Measurements from ENCODE around the gene ZNF48.

ZNF48 gene

DNA sequence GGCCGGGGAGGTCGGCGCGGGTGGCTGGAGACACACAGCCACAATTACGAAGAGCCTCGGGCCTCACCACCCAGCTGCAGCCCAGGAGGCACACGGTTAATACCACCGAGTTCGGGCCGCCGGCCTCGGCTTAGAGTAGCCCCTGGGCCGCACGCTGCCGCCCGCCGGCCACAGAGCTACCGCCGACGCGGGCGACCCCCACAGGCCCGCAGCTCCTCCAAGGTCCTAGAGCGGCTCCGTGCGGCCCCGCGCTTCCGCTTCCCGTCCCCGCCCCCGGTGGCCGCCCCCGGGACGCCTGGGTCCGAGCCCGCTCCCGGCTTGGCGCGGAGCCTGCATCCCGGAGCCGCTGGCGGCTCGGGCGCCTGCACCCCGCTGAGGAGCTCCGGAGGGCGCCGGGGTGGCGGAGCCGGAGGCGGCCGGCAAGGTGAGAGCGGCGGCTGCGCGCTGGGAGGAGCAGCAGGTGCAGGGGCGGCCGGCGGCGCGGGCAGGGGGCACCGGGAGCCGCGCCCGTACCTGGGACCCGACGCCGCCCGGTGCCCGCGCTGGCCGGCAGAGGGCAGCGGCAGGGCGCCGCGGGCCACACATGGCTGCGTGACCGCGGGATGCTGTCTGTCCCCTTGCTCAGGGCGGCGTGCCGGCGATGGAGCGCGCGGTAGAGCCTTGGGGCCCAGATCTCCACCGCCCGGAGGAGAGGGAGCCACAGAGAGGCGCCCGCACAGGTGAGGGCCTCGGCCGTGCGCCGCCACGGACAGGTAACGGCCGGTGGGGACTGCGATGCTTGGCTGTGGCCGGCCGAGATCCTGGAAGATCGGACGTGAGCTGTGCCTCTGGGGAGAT is at the start of gene ZNF48:
Gene ZNF48, plus strand, starts transcription at position 266 of the 837 bp plus-strand sequence. Its CDS starts 375 bp downstream, at position 641.
- DNase-seq (ENCODE audit: low read depth in 2 of 2): peak; percentile 23 to 67

DNA sequence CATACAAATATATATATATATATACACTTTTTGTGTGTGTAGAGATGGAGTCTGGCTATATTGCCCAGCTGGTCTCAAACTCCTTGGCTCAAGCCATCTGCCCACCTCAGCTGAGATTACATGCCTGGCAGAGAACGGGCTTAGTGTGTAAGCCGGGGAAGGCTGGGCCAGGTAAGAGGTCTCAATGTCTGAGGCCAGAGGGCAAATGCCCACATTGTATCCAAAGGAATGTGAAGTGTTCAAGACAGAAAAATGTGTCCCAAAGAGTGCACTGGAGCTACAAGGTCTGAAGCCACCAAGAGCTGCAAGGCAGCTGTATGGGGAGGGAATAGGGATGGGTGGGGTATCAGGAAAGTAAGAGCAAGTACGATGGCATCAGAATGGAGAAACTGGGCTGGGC is 48.9 kb upstream of the ZNF48 start:
- no peak for DNase-seq (ENCODE audit: low read depth in 2 of 2)

DNA sequence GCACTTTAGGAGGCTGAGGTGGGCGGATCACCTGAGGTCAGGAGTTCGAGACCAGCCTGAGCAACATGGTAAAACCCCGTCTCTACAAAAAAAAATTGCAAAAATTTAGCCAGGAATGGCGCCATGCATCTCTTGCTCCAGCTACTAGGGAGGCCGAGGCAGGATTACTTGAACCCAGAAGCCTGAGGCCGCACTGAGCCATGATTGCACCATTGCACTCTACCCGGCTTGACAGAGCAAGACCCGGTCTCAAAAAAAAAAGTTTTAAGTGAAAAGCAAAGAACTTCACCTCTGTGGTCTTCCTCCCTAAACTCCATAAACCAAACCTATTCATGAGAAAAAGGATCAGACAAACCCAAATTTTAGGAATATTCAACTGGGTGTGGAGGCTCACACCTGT is 47.1 kb upstream of the ZNF48 start:
- DNase-seq (ENCODE audit: low read depth in 2 of 2): no peak

DNA sequence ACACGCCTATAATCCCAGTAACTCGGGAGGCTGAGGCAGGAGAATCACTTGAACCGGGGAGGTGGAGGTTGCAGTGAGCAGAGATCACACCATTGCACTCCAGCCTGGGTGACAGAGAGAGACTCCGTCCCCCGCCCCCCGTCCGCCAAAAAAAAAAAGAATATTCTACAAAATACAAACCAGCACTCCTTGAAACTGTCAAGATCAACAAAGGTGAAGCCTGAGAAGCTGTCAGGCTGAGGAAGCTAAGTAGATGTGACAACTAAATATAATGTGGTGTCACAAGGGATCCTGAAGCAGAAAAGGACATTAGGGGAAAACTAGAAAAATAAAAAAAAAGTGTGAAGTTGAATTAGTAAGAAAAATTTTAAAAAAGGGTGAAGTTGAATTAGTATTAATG is 46.3 kb upstream of the ZNF48 start:
- DNase-seq (ENCODE audit: low read depth in 2 of 2): no peak

DNA sequence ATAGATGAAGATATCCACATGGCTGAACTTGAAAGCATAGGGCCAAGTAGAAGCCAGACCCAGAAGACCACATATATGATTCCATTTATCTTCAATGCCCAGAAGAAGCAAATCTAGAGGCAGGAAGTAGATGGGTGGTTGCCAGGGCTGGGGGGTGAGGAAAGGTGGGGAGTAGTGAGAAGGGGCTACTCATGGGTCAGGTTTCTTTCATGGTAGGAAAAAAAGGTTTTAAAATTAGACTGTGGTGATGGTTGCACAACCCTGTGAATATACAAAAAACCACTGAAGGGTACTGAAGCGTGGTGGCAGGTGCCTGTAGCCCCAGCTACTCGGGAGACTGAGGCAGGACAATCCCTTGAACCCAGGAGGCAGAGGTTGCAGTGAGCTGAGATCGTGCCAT is 45.5 kb upstream of the ZNF48 start:
- DNase-seq (ENCODE audit: low read depth in 2 of 2): no peak

DNA sequence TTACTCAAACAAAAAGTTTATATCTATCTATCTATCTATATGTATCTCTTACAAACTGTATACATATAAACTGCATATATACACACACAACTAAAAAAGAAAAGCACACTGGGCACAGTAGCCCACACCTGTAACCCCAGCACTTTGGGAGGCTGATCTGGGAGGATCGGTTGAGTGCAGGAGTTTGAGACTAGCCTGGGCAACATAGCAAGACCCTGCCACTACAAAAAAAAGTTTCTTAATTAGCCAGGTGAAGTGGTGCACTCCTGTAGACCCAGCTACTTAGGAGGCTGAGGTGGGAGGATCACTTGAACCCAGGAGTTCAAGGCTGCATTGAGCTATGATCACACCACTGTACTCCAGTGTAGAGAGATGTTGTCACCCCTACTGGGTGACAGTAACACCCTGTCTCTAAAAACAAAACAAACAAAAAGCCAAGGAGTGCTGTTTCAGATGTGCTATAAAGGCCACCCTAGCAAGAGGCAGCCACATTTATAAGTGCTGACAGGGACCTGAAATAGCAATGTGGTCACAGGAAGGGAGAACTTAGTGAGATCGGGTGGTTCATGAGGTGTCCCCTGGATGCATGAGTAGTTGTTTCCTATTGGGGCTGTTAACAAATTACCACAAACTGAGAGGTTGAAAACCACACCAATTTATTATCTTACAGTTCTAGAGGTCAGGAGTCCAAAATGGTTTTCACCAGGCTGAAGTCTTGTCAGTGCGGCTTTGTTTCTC is 44.9 kb upstream of the ZNF48 start:
- DNase-seq (ENCODE audit: low read depth in 2 of 2): no peak

DNA sequence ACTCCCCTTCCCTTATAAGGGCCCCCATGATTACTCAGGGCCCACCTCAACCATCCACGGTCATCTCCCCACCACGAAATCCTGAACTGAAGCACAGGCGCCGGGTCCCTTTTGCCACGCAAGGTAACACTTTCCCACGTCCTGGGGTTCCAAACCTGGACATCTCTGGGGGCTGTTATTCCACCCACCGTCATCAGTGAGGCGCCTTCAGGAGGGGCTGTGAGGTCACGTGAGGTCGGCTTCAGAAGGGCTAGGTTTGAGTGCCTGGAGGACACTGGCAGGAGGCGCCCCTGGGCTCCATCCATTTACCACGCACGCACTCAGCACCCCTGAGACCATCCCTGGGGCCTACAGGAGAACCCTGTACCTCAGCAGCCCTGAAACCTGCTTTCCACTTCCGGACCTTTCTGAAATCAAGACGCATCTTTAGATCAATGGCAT is 44.2 kb upstream of the ZNF48 start:
- no peak for DNase-seq (ENCODE audit: low read depth in 2 of 2)

DNA sequence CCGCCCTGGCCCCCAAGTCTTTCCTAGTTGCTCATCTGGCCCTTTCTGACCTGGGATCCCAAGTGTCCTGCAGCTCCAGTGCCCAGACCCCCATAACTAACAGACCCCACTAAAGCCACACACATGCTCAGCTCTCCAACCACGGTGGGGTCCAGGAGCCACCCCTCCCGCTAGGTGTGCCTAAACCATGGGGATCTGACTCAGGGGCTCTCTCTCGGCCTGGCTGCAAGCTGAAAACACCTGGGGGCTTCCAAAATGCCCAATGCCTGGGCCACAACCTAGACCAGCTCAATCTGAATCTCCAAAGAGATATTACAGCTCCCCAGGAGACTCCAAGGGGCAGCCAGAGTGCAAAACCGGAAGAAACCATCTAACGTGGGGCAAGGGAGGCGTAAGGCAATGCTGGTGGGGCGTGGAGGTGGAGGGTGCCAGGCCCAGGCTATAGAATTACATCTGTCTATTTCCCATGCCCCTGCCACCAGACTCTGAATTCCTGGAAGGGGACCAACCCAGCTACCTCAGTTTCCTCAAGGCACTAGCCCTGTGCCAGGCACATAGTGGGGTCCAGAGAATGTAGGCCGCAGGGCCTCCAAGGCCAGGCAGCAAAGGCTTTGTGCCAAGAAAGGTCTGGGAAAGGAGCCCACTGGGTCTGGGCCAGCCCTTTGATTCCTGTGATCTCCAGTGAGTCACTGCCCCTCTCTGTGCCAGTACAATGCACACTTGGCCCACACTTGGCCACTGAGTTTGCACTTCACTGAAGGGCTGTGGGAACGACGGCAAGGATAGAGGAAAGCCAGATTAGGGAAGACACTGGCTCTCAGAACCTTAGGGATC is 43.4 kb upstream of the ZNF48 start:
- no peak for DNase-seq (ENCODE audit: low read depth in 2 of 2)

DNA sequence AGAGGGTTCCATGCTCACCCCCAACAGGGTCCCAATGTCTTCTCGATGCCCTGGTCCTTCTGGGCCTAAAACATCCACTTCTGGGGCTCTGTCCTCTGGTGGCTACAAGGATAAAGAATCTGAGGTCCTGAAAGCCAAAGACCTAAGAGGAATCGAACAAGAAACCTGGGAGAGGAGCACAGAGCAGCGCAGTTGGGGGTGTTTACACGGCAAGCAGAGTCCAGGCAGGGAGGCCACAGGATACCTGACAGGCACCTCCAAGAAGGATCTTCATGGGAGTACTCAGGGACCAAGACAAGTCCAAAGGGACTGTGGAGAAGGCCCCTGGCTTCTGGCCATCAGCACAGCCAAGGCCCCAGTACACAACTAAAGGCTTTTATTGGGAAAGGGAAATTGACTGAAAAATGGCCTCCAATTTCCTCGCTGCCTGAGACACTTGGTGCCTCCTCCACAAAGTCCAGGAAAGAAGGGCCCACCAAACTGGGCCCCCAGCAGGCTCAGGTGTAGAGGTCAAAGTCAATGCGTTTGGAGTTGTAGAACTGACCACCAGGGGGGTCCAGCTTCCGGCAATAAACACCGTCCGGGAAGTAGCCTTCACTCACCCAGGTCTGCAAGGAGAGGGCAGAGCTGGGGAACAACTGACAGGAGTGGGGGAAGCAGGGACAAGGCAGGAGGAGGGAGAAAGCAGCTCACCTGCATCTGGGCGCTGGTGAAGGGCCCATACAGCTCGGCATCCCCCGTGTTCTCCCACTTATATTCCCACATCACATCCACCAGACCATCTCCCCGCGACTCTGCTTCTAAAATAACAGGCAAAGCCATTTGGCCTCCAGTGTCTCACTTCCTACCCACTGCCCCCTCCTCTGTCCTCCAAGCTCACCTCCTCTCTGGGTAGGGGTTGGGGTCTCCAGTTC is 42.5 kb upstream of the ZNF48 start:
- DNase-seq (ENCODE audit: low read depth in 2 of 2): no peak

DNA sequence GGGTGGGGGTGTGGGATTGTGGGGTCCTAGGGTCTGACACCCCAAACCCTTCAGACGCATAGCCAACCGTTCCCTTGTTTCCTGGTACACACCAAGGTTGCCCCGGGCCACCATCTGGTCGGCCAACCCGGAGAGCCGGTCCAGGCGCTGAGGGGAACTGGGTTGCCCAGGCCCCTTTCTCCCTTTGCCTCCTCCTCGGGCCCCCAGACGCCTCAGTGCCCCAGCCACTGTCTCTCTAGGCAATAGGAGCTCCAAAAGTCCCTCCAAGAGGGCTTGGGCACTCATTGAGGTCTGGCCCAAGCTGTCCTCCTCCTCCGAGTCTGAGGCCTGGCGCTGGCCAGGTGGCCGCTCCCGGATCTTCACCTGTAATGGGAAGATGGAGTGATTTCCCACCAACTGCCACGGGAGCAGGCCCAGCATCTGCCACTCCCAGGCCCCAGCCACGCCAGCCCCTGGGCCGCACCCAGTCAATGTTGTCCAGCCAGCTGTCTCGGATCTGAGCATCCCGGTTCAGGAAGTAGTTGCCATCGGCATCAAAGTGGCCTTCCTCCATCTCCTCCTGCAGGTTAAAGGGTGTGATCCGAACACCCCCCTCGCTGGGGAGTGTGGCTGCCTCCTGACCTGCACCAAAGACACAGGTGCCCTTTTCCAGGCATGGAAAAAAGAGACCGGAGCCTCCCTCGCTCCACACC is 41.6 kb upstream of the ZNF48 start:
- DNase-seq (ENCODE audit: low read depth in 2 of 2): no peak

DNA sequence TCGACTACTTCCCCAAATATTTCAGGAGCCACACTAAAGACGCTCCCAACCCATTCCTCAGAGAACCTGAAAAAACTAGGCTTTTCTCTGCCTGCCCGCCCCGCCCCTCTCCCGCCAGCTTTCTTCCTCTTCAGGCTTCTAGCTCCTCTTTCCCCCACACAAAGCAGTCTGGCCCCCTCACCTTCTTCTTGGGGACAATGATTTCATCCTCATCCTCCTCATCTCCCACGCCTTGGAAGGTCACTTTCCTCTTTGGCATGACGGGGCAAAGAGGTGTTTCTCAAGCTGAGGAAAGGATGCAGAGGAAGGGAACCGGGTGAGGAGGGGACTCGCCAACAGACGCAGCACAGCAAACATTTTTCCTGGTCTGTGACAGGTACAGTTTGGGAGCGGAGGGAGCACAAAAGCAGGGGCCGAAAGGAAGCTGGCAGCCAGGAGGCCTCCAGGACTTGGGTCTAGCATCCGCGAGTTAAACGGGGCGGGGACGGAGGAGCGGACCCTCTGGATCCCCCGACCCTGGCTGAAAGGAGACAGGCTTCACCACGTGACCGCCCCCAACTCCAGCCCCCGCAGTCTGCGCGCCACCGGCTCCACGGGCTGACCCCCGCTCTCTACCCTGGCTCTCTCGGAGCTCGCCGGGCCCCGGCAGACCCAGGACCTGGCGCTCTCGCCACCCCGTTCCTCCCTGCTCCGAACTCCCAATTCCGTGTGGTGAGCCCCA is 40.6 kb upstream of the ZNF48 start:
- no peak for DNase-seq (ENCODE audit: low read depth in 2 of 2)

DNA sequence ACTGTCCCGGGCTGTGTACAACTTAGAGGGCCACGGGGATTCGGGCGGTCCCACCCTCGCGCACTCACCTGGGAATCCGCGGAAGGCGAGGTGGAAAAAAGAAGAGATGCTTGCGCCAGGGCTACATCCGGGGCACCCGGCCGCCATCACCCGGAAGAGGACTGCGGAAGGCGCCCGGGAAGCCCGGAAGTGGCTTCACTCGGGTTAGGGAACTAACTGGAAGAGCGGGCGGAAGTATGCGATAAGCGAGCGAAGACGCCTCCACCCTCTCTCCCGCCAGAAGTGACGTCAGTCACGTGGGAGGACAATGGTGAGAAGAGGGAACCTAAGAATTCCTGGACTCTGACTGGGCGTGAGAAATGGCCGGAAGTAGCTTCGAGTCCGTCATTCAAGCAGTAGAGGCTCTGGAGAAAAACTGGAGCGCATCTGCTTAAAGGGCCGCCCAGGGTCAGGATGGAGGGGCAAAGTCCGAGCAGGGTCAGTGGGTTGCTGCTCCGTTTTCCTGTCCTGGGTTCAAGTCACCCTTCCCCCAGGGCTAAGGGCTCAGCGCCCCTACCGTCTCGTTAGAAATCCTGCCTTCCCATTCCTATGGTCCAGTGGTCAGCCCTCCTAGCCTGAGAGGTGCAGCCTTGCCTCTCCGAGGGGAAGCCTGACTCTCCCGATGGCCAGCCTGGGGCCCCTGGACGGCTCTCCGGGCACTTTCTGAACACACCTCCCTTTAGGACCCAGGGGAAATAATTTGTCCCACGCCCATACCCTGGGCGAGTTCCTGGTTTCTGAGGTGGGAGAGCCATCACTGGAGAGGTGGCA is 39.9 kb upstream of the ZNF48 start, which contains the start of gene CD2BP2:
Gene CD2BP2, minus strand, starts transcription at position 165 of the 810 bp plus-strand sequence. CDS start 627 bp downstream, outside the sequence.
- DNase-seq (ENCODE audit: low read depth in 2 of 2): peak; percentile 76 to 78

DNA sequence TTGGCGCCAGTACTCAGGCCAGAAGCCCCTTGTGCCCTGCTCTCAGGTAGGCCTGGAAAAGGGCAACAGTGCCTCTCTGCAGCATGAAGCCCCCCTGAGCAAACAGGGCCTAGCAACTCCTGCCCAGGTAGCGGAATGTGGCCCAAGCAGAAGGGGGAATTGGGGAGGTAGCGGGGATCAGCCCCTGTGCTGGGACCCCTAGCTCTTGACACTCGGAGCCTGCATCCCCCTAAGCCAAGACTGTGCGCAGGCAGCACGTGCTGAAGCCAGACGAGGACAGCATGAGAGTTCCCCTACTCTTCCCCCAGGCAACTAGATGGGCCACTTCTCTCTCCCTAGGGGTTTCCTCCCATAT is 39.3 kb upstream of the ZNF48 start:
- no peak for DNase-seq (ENCODE audit: low read depth in 2 of 2)

DNA sequence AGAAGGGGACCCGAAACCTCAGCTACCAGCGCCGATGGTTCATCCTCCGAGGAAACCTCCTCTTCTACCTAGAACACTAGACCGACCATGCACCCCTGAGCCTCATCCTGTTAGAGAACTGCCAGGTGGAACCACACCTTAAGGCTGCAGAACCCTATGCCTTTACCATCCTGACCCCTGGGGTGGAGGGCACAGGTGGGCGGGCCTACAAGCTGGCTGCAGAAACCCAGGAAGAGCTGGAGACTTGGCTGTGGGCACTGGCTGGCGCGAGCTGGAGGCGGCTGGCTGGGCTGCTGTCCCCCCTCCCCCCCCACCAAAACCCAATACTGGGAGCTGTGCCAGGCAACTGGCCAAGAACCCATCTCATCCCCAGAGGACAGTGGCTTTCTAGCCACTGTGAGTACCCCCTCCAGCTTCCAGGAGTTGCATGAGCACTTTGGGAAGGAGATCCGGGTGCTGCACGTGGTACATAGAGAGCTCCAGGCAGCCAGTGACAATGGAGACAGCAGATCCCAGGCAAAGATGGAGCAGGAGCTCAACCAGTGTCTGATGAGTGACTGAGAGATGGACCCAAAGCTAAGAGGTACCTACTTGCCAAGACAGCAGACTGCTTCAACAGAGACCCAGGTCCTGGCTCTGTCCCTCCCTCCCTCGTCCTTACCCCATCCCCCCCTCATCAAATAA is 38.7 kb upstream of the ZNF48 start:
- no peak for DNase-seq (ENCODE audit: low read depth in 2 of 2)

DNA sequence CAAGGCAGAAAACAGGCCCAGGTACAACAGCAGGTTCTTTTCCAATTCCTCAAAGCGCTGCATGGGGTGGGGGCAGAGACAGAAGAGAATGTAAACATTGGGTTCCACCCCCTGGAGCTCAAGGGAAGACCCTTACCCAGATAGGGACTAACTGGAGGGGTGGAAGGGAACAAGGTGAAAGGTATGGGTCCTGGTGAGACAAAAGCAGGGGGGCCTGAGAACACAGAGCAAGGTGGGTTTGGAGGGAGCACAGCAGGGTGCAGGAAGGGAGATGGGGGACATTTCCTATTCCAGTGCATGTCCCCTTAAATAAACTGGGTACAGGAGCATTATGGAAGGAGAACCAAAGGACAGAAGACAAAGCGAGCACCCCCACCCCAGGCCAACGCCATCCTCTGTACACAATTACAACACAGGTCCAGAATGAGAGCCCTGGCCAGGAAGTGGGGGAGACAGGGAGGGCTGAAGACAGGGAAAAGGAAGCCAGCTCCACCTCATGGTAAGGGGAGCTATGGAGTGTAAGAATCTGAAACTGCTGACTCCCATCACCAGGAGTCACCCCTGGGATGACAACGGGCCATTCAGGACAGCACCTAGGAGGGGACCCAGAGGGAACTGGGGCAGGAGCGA is 38.0 kb upstream of the ZNF48 start:
- DNase-seq (ENCODE audit: low read depth in 2 of 2): no peak

DNA sequence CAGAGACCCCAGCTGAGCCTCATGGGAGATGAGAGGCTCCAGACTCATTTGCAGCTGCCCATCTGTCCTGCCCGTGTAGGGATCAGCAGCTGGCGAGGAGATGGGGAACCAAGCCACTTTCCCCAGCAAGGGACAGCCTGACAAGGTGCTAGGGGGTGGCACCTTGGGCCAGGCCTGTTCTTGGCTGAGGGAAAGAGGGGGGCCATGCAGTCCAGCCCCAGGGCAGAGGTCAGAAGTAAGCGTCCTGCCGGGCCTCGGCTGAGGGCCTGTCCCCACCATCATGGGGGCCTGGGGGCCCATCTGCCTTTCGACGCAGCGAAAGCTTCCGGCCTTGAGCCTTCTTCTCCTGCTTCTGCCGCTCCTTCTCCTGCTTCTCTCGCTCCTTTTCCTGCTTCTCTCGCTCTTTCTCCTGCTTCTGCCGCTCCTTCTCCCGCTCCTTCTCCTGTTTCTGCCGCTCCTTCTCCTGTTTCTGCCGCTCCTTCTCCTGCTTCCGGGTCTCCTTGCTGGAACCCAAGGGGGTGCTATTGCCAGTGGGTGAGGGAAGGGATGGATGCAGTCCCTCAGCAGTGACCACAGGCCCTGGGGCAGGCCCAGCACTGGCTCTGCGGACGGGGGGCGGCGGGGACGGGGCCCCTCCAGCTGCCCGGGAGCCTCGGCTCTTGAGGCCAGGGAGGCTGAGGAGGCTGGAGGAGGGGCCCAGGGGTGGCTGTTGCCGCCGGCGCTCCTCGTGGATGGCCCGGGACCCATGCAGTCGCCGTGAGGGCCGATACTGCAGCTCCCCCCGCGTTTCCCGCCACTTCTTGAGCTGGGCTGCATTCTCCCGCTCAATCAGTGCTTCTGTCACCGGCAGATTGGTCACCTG is 37.3 kb upstream of the ZNF48 start:
- DNase-seq (ENCODE audit: low read depth in 2 of 2): no peak

DNA sequence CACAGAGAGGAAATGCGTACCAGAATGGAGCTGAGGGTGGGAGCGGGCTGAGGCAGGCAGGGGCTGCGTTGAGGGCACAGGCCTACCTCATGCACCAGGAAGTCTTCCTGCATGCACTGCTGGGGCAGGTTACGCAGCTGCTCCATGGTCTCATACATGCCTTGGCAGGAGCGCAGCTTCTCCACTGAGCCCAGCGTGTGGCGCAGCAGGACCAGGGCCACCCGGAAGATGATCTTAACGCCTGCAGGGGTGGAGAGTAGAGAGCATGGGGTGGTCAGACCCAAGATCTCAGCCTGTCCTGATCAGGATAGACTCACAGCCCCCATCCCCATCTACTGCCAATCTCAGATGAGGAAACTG is 36.7 kb upstream of the ZNF48 start:
- DNase-seq (ENCODE audit: low read depth in 2 of 2): no peak

Measured in stimulated activated CD4-positive, alpha-beta T cell treated with anti-CD3 and anti-CD28 coated beads, Interleukin-1b, Interleukin-23, amount 100 ng/mL, for 4 hours (primary cell).